ENCODE data around the gene SRC.
A peak's percentile ranks its signal among the peaks of the same experiment; 100 is the strongest.

The SRC gene

DNA sequence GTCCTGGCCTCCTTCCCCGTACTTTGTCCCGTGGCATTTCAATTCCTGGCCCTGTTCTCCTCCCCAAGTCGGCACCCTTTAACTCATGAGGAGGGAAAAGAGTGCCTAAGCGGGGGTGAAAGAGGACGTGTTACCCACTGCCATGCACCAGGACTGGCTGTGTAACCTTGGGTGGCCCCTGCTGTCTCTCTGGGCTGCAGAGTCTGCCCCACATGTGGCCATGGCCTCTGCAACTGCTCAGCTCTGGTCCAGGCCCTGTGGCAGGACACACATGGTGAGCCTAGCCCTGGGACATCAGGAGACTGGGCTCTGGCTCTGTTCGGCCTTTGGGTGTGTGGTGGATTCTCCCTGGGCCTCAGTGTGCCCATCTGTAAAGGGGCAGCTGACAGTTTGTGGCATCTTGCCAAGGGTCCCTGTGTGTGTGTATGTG lies 58.5 kb downstream of the SRC start:
- Mint-ChIP-seq H3K9me3 (no peaks in the 10 kb centered on the region), H3K27ac (no peak overlapping the region), H3K36me3 (ENCODE audit: low read depth) (no peaks in the 10 kb centered on the region), H3K4me1 (ENCODE audit: low read depth) (peaks cover 21% of the 10 kb centered on the region), H3K27me3 (peaks cover 33% of the 10 kb centered on the region), H3K4me3 (no peak overlapping the region)

DNA sequence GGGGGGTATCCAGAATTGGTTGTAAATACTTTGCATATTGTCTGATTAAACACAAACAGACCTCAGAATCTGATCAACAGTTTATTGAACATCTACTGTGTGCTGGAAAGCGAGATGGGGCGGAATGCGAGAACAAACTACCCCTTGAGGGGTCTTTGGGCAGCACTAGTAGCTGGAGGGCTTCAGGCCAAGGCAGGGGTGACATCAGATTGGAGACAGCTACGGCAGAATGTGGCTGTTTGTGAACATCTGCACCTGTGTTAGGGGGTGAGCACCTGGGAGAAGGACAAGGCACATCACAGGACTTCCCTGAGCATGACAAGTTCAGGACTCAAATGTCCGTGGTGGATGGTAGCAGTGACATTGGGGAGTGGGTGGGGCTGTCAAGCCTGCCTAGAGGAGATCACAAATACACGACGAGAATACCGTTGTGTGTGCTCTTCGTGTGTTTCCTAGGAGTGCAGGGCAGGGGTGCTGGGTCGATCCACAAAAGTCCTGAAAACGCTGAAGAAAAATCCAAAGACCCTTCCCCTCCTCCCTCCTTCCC lies 59.5 kb downstream of the SRC start:
- H3K4me1 Mint-ChIP-seq (ENCODE audit: low read depth) = peaks cover 21% of the 10 kb centered on the region
- H3K27me3 Mint-ChIP-seq = peaks cover 33% of the 10 kb centered on the region
- no peaks in the 10 kb centered on the region for H3K9me3 Mint-ChIP-seq
- no peak overlapping the region for H3K27ac Mint-ChIP-seq
- H3K4me3 Mint-ChIP-seq = no peak overlapping the region
- no peaks in the 10 kb centered on the region for H3K36me3 Mint-ChIP-seq (ENCODE audit: low read depth)

DNA sequence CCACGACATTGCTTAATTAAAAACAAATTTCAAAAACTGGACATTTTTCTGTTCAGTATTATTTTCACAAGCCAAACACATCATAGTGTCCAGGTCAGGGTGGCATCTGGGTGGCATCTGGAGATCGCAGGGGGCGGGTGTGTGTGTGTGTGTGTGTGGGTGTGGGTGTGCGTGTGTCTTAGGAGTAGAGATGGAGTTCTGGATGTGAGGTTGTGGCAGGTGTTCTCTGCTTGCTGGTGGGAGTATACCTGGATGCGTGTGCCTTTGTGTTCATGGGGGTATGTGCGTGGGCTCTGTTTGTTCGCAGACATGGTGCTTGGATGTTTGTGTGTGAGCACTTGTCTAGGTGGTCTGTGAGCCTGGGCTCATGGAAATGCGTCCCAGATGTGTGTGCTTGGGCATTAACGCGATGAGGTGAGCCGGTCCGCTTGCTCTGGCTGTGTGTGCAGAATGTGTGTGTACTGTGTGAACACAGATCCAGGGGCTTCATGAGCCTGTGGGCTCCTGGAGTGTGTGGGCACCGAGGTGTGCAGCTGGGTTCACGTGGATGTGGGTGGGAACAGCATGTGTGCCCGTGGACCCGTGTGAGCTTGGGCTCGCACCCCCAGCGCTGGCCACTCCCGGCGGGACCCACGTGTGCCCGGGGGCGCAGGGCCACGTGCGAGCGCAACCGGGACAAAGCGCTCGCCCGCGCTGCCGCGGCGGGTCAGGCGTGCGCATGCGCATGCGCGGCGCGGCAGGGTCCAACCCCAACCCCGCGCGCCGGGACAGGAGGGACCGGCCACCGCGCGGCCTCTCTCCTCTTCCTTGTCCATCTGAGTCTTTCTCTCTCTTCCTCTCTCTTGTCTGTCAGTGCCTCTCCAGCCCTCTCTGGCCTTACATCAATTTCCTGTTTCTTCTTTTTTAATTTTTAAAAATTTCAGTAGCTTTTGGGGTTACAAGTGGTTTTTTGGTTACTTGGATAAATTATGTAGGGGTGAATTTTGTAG lies 60.4 kb downstream of the SRC start:
- Mint-ChIP-seq H3K36me3 (ENCODE audit: low read depth) (no peaks in the 10 kb centered on the region), H3K4me3 (peak overlapping the region; percentile 50), H3K4me1 (ENCODE audit: low read depth) (peaks cover 21% of the 10 kb centered on the region), H3K9me3 (no peaks in the 10 kb centered on the region), H3K27me3 (peaks cover 33% of the 10 kb centered on the region), H3K27ac (peak overlapping the region; percentile 53)

DNA sequence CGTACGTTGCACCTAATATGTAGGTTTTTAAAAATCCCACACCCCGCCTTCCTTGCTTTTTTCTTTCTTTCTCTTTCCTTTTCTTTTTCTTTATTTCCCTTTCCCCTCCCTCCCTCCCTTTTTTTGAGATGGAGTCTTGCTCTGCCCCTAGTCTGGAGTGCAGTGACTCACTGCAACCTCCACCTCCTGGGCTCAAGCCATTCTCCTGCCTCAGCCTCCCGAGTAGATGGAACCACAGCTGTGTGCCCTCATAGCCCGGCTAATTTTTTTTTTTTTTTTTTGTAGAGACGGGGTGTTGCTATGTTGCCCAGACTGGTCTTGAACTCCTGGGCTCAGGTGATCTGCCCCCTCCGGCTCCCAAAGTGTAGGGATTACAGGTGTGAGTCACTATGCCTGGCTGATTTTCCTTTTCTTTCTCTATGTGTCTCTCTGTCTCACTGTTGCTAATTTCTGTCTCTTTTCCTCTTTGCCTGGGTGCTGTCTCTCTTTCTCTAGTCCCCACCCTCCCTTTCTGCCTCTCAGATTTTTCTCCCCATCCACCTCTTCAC lies 61.2 kb downstream of the SRC start:
- H3K36me3 Mint-ChIP-seq (ENCODE audit: low read depth) = no peaks in the 10 kb centered on the region
- peaks cover 21% of the 10 kb centered on the region for H3K4me1 Mint-ChIP-seq (ENCODE audit: low read depth)
- peak overlapping the region; percentile 43 for H3K4me3 Mint-ChIP-seq
- H3K9me3 Mint-ChIP-seq = no peaks in the 10 kb centered on the region
- H3K27me3 Mint-ChIP-seq = peaks cover 33% of the 10 kb centered on the region
- H3K27ac Mint-ChIP-seq = peak overlapping the region; percentile 68

DNA sequence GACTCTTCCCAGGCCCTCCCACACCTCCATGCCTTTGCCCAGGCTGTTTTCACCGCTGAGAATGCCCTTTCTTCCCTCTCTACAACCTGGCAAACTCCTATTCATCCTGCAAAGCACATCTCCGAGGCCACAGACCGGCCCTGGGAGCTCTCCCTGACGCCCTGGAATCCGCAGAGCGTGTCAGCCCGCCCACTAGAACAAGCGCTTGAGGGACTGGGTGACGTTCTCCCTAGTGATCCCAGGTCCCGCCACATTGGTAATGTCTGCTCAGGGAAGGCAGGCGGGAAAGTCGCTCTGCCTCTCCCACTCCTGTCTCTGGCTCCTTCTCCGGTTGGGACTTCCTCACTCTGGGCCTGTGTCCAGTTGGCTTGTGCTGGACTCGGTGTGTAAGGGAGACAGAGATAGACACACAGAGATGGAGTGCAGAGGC lies 61.6 kb downstream of the SRC start:
- Mint-ChIP-seq H3K27me3 (peaks cover 33% of the 10 kb centered on the region), H3K9me3 (no peaks in the 10 kb centered on the region), H3K4me1 (ENCODE audit: low read depth) (peaks cover 21% of the 10 kb centered on the region), H3K27ac (peak overlapping the region; percentile 68), H3K4me3 (peak overlapping the region; percentile 43), H3K36me3 (ENCODE audit: low read depth) (no peaks in the 10 kb centered on the region)

DNA sequence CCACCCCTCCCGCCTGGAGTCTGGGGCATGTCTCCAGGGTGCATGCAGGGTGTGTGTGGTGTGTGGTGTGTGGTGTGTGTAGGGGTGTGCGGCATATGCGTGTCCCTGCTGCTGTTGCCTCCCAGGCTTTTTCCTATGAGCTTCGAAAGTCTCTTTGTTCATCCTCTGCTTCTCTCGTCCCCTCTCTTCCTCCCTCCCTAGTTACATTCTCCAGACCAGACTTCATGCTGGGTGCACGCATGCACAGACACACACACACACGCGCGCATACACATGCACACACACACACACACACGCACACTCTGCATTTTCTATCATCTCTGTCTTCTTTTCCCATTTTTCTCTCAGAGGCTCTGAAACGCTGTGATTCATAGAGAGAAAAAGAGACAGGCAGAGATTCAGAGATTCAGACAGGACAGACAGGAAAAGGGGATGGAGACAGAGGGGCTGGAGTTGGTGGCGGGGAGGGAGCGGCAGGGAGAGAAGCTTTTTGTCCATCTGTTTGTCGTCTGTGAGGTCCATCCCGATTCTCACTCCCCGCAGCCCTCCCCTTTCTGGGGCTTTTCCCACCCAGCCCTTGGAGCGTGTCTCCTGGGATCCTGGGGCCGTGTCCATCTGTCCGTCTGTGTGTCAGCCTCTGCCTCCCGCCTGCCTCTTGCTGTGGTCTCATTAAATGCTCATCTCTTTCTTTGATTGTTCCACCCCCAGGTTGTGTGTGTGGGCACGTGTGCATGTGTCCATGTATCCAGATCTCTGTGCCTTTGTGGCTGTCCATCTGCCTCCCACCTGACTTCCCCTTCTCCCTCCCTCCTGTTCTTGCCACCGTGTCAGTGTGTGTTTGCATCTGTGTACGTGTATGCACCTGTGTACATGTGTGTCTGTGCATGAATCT lies 62.6 kb downstream of the SRC start:
- Mint-ChIP-seq H3K27ac (no peak overlapping the region), H3K27me3 (peaks cover 33% of the 10 kb centered on the region), H3K36me3 (ENCODE audit: low read depth) (no peaks in the 10 kb centered on the region), H3K9me3 (no peaks in the 10 kb centered on the region), H3K4me1 (ENCODE audit: low read depth) (peaks cover 22% of the 10 kb centered on the region), H3K4me3 (no peak overlapping the region)

DNA sequence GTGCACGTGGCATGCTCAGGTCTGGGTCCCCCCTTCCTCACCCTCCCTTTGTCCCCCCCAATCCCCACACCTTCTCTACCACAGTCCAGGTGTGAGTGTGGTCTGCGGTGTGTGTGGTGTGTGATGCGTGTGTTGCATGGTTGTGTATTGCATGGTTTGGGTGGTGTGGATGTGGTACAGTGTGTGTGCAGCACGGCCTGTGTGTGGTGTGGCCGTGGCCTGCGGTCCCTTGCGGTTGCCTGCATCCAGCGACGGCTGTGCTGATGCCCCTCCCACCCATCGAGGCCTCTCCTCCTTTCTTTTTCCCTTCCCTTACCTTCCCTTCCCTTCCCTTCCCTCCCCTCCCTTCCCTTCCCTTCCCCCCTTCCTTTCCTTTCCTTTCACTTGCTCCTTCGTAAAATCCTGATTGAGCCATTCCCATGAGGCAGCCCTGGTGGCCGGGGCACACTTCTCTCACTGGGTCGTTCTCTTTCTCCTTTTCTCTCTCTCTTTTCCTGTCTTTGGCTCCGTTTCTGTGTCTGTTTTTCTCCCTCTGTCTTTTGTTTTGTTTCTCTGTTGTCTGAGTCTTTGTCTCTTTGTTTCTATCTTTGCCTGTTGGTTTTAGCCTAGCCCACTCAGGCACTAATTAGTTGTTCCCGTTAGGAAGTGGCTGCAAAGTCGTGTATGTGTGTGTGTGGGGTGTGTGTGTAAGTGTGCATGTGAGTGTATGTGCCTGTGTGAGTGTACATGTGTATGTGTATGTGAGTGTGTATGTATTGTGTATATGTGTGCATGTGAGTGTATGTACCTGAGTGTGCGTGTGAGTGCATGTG lies 65.7 kb downstream of the SRC start:
- Mint-ChIP-seq H3K36me3 (ENCODE audit: low read depth) (no peaks in the 10 kb centered on the region), H3K4me3 (no peak overlapping the region)

DNA sequence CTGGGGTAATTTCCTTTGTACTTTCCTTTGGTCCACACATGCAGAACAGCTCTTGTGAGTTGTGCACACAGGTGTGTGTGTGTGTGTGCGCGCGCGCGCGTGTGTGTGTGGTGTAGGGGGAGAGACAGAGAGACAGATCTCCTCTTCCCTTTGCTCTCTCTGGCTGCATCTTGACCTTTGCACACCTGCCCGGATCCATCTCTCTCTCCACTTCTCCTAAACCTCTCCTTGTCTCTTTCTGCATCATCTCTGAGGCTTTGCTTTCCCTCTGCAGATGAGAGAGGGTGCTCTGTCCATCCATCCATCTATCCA lies 67.0 kb downstream of the SRC start:
- no peak overlapping the region for H3K4me3 Mint-ChIP-seq
- H3K36me3 Mint-ChIP-seq (ENCODE audit: low read depth) = no peaks in the 10 kb centered on the region
- H3K4me1 Mint-ChIP-seq (ENCODE audit: low read depth) = peaks cover 6% of the 10 kb centered on the region
- H3K27ac Mint-ChIP-seq = no peak overlapping the region
- no peaks in the 10 kb centered on the region for H3K9me3 Mint-ChIP-seq
- peaks cover 17% of the 10 kb centered on the region for H3K27me3 Mint-ChIP-seq

More for the DNA sequence above, 65.7 kb downstream of the SRC start:
- no peak overlapping the region for H3K27ac Mint-ChIP-seq
- peaks cover 14% of the 10 kb centered on the region for H3K4me1 Mint-ChIP-seq (ENCODE audit: low read depth)
- no peaks in the 10 kb centered on the region for H3K9me3 Mint-ChIP-seq
- H3K27me3 Mint-ChIP-seq = peaks cover 26% of the 10 kb centered on the region

DNA sequence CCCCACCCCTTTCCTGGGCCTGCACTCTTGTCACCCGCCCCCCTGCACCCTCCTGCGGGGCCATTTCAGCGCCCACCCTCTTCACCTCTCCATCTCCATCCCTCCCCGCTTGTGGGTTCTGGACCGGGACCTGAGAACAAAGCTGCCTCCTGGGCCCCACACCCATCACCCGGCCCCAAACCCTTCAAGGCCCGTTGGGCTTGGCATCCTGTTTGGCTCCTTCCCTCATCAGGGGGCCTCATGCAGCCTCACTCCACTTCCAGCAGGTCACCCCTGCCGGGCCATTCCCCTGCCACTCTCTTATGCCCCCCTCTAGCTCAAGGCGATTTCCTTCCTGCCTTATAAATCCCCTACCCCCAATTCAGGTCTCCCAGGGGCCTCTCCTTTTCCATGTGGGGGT lies 67.4 kb downstream of the SRC start:
- Mint-ChIP-seq H3K27me3 (peaks cover 13% of the 10 kb centered on the region), H3K4me3 (no peak overlapping the region), H3K36me3 (ENCODE audit: low read depth) (no peaks in the 10 kb centered on the region), H3K9me3 (no peaks in the 10 kb centered on the region), H3K27ac (no peak overlapping the region), H3K4me1 (ENCODE audit: low read depth) (peaks cover 6% of the 10 kb centered on the region)

DNA sequence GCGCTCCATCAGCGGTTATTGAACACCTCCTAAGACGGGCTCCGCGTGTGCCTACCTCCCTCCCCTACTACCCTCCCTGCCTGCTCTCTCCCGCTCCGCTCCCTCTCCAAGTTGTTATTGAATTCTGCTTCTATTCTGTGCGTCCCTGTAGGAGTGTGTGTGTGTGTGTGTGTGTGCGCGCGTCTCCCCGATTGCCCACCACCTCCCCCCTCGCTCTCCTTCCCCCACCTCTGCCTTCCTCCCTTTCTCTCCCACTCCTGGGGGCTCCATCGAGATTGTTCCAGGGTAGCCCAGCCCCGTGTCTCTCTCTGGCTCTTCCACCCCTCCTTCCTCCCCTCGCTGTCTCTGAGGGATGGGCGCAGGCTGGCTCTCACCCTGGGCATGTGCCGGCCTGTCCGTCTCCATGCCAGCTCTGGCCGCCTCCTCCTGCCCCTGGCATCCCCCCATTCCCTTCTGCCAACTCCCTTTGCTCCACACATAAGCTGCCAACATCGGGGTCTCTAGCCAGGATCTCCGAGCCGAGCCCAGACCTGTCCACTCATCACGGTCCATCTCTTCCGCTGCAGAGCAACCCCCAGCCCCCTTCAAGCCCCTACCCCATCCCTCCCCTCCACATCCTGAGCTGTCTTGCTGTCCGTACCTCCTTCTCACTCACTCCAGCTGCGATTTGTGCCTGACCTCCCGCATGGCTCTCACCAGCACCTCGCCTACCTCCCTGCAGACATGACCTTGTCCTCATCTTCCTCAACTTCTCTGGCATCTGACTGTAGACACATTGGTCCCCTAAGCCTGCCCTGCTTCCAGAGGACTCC lies 68.5 kb downstream of the SRC start:
- H3K4me1 Mint-ChIP-seq (ENCODE audit: low read depth) = peaks cover 3% of the 10 kb centered on the region
- H3K27ac Mint-ChIP-seq = no peak overlapping the region
- H3K4me3 Mint-ChIP-seq = no peak overlapping the region
- H3K27me3 Mint-ChIP-seq = peaks cover 3% of the 10 kb centered on the region
- no peaks in the 10 kb centered on the region for H3K9me3 Mint-ChIP-seq
- no peaks in the 10 kb centered on the region for H3K36me3 Mint-ChIP-seq (ENCODE audit: low read depth)

DNA sequence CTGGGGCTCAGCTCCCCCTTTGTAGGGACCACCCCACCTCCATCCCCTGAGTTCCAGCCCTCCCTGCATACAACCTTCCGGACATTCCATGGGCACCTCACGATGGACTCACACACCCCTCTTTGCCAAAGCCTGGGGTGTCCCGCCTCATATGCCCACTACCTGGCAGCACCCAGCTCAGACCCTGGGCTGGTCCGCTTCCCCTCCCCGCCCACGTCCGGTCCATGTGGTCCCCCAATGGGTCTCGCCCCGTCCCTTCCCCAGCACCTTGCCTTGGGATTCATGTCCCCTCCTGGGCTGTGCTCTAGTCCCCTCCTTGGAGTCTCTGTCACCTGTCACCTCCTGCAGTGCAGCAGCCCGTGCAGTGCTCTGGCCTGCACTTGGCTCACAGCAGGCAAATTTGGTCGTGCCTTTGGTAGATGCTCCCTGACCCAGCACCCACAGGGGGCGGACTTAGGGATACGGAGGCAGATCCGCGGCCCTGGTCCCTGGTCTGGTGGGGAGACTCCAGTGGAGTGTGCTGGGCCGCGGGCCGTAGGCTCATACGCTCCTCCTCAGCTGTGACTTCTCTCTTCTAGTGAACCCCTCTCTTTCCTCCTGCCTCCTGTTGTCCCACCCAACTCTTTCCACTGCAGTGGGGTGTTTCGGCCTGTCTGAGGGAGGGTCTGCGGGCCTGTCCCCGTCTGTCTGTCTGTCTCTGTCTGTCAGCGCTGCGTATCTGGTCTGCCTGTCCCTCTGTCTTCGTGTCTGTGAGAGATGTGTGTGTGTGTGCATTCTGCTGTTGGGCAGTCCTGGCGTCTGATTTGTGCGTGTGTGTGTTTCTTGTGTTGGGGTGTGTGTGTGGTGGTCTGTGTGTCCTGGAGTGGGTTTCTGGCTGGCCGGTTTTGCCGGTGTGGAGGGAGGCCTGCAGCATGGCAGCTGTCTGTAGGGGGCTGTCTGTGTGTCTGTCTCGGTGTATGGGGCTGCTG lies 69.5 kb downstream of the SRC start:
- no peaks in the 10 kb centered on the region for H3K36me3 Mint-ChIP-seq (ENCODE audit: low read depth)
- no peak overlapping the region for H3K4me3 Mint-ChIP-seq
- peaks cover 3% of the 10 kb centered on the region for H3K4me1 Mint-ChIP-seq (ENCODE audit: low read depth)
- no peak overlapping the region for H3K27ac Mint-ChIP-seq
- no peaks in the 10 kb centered on the region for H3K9me3 Mint-ChIP-seq
- peaks cover 3% of the 10 kb centered on the region for H3K27me3 Mint-ChIP-seq

DNA sequence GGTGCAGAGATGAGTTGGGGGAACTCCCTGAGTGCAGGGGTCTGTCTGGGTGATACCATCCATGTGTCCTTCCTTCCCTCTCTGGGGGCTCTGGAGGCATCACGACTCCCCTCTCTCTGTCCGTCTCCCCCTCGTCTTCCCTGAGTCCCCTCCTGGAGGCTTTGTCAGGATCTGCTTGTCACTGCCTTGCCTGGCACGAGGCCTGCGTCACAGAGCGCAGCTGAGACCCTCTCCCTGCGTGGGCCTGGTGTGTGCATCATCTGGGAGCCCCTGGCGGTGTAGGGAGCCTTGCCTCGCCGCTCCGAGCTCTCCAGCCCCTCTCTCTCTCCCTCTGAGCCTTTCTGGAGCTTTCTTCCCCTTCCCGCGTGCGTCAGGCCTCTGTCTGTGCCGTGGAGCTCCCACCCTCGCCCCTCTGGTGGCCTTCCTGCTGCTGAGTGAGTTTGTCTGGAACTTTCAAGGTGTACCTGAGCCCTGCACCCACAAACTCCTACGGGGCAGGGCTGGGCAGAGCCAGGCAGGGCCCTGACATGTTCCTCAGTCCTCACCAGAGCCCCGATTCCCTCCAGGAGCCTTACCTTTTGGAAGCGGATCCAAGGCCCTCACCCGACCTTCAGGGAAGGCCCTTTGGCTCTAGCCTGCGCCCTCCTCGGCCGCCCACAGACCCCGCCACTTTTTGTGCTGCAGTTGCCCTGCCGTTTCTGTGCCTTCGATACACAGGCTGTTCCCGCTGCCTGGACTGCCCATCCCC lies 70.3 kb downstream of the SRC start:
- Mint-ChIP-seq H3K9me3 (no peaks in the 10 kb centered on the region), H3K4me1 (ENCODE audit: low read depth) (peaks cover 3% of the 10 kb centered on the region), H3K27ac (no peak overlapping the region), H3K4me3 (no peak overlapping the region), H3K27me3 (peaks cover 12% of the 10 kb centered on the region), H3K36me3 (ENCODE audit: low read depth) (no peaks in the 10 kb centered on the region)

Data from stimulated activated naive CD8-positive, alpha-beta T cell treated with anti-CD3 and anti-CD28 coated beads, Interleukin-15, Interleukin-2, amounts not matched to agents 100 ng/mL and 50 ng/mL, for 24 hours (primary cell).